Measurements from ENCODE around the gene GOLGA8K. TPM values are rescaled to one million over a fixed set of nuclear protein-coding genes. Genes with fewer than 3 reads are reported as not detected.

Gene GOLGA8K, protein sequence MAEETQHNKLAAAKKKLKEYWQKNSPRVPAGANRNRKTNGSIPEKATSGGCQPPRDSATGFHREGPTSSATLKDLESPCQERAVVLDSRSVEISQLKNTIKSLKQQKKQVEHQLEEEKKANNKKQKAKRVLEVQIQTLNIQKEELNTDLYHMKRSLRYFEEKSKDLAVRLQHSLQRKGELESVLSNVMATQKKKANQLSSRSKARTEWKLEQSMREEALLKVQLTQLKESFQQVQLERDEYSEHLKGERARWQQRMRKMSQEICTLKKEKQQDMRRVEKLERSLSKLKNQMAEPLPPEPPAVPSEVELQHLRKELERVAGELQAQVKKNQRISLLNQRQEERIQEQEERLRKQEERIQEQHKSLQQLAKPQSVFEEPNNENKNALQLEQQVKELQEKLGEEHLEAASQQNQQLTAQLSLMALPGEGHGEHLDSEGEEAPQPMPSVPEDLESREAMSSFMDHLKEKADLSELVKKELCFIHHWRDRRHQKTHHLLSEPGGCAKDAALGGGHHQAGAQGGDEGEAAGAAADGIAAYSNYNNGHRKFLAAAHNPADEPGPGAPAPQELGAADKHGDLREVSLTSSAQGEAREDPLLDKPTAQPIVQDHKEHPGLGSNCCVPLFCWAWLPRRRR
- total RNA-seq, result not detected in 2 replicates

DNA sequence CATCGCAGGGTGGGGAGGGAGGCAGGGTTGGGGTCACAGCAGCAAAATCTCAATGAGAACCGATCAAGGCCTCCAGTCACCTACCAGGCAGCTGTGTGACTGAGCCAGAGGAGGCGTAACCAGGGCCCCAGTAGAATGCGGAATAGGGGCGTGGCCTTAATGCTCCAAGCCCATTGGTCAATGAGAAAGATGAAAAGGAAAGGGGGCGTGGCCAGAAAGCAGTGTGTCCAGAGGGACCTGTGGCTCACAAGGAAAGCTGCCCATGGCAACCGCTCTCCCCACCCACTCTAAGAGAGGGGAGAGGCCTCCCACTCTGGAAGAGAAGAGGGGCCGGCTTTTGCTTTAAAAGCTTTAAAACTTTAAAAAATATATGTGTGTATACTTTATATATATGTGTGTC, at the start of gene GOLGA8K:
Gene GOLGA8K, minus strand, starts transcription at position 101 of the 400 bp plus-strand sequence. Its CDS starts 98 bp downstream, at position 3.

Other genes with a start within 250 kb of the GOLGA8K start
- not detected in 2 replicates for gene GOLGA8O, start 52.3 kb upstream of the GOLGA8K start, total RNA-seq
- gene GOLGA8N, start 190.2 kb upstream of the GOLGA8K start, total RNA-seq, result 0.16 and 1.9 TPM in 2 replicates
- gene ARHGAP11A, start 212.2 kb upstream of the GOLGA8K start, total RNA-seq, result 3.7 and 30.8 TPM in 2 replicates
- gene SCG5, start 238.4 kb upstream of the GOLGA8K start, total RNA-seq, result 17.3 and 58.6 TPM in 2 replicates

Data from mesangial cell (primary cell).